Fibroblast of skin of left quadriceps (primary cell): ENCODE measurements around the gene ST3GAL3.
"Not testable (repeated sequence)": the region's sequence is repeated elsewhere in the genome, so short reads cannot be mapped to it uniquely, and the experiment has no call there.

ENCODE experiments used
- DNase-seq, 2 experiments: peaks; one replicate each; pipeline ENCODE4 v3.0.0-alpha.2; 2013; ENCODE audit warnings: low read depth in 2 of 2

Gene ST3GAL3

GRCh38 chr1:43757343-43758053, 50.2 kb downstream of the ST3GAL3 start:
- no peak for DNase-seq

GRCh38 chr1:43760745-43761317, 53.5 kb downstream of the ST3GAL3 start:
- DNase-seq: no peak

GRCh38 chr1:43763497-43763973, 56.2 kb downstream of the ST3GAL3 start:
- peak; percentile 75 to 81 for DNase-seq

- no peak for DNase-seq
Observed at GRCh38 chr1:43764581-43764980, 57.2 kb downstream of the ST3GAL3 start.

GRCh38 chr1:43766086-43766784, 58.9 kb downstream of the ST3GAL3 start:
- no peak for DNase-seq

- peak in 1 of 2 experiments; percentile 17 for DNase-seq
Observed at GRCh38 chr1:43766818-43767525, 59.6 kb downstream of the ST3GAL3 start.

GRCh38 chr1:43768168-43768567, 60.8 kb downstream of the ST3GAL3 start:
- no peak for DNase-seq

- DNase-seq: no peak
Observed at GRCh38 chr1:43769350-43769908, 62.1 kb downstream of the ST3GAL3 start.

GRCh38 chr1:43770111-43770510, 62.8 kb downstream of the ST3GAL3 start:
- no peak for DNase-seq

- no peak for DNase-seq
Observed at GRCh38 chr1:43772978-43773377, 65.6 kb downstream of the ST3GAL3 start.

- no peak for DNase-seq
Observed at GRCh38 chr1:43773821-43774220, 66.5 kb downstream of the ST3GAL3 start.

GRCh38 chr1:43774359-43774758, 67.0 kb downstream of the ST3GAL3 start:
- DNase-seq: peak in 1 of 2 experiments; percentile 32

- peak in 1 of 2 experiments; percentile 51 for DNase-seq
Observed at GRCh38 chr1:43776043-43776761, 68.9 kb downstream of the ST3GAL3 start.

GRCh38 chr1:43777916-43778315, 70.6 kb downstream of the ST3GAL3 start:
- DNase-seq: not testable (repeated sequence)

GRCh38 chr1:43779266-43779665, 71.9 kb downstream of the ST3GAL3 start:
- DNase-seq: no peak

- DNase-seq: no peak
Observed at GRCh38 chr1:43779805-43780403, 72.6 kb downstream of the ST3GAL3 start.

GRCh38 chr1:43781574-43781973, 74.2 kb downstream of the ST3GAL3 start:
- no peak for DNase-seq

- no peak for DNase-seq
Observed at GRCh38 chr1:43783096-43783670, 75.8 kb downstream of the ST3GAL3 start.

- no peak for DNase-seq
Observed at GRCh38 chr1:43783671-43784205, 76.4 kb downstream of the ST3GAL3 start.
